ENCODE results near the gene RO60. TPM values are rescaled to one million over a fixed set of nuclear protein-coding genes. Genes with fewer than 3 reads are reported as not detected.

The RO60 gene
- total RNA-seq, 1 experiment from 2014 or later = 86.4 TPM

DNA sequence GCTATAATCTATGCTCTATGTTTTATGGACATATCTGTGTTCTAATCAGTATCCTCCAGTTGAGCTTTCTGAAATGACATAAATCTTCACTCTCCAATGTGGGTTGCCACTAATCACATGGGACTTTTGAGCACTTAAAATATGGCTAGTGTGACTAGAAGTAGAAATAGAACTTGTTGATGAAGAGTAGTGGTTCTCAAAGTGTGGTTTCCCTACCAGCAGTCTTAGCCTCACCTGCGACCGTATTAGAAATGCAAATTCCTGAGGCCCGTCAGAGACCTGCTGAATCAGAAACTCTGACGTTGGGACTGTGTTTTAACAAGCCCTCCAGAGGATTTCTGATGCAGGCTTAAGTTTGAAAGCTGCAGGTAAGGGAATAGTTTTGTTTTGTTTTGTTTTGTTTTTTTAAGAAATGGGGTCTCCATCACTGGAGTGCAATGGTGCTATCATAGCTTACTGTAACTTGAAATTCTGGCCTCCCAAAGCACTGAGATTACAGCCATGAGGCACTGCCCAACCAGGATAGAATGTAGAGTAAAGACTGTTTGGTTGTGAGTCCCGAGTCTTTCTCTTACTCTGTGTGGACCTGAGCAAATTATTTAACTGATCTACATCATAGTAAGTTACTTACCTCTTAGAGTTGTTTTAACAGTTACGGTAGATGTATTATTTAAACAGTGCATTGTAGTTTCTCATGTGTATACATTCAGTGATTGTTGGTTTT, 24.1 kb downstream of the RO60 start:
- Mint-ChIP-seq H3K27me3 (ENCODE audit: low read depth) (no peaks in the 10 kb centered on the region), H3K27ac (peak overlapping the region; percentile 69), H3K4me1 (peaks cover 5% of the 10 kb centered on the region; the same call in 1 of the 2 replicates), H3K4me3 (no peak overlapping the region), H3K36me3 (peaks cover 44% of the 10 kb centered on the region), H3K9me3 (no peaks in the 10 kb centered on the region; the same call in 1 of the 2 replicates)
- ATAC-seq = no peak
- no peak for DNase-seq (ENCODE audit: low spot score)
- ChIA-PET CTCF (no interaction called here), POLR2A (no interaction called here)
- TF ChIP-seq STAT6 (CRISPR knock-in tag; conservative IDR thresholded peaks at IDR 0.05; ENCODE audit: low read depth) (no peak), ZNF416 (CRISPR knock-in tag; IDR thresholded peaks at IDR 0.05) (no peak), FOXP1 (CRISPR knock-in tag; IDR thresholded peaks at IDR 0.05; ENCODE audit: borderline replicate concordance) (no peak), TEAD4 (CRISPR knock-in tag; IDR thresholded peaks at IDR 0.05) (no peak), ATF6 (CRISPR knock-in tag; IDR thresholded peaks at IDR 0.05) (no peak), NR2C2 (CRISPR knock-in tag; IDR thresholded peaks at IDR 0.05) (no peak), E2F5 (CRISPR knock-in tag; IDR thresholded peaks at IDR 0.05) (no peak), ZNF232 (CRISPR knock-in tag; IDR thresholded peaks at IDR 0.05) (no peak), ZNF425 (CRISPR knock-in tag; conservative IDR thresholded peaks at IDR 0.05) (no peak)
- TF ChIP-seq, protein P1, sequence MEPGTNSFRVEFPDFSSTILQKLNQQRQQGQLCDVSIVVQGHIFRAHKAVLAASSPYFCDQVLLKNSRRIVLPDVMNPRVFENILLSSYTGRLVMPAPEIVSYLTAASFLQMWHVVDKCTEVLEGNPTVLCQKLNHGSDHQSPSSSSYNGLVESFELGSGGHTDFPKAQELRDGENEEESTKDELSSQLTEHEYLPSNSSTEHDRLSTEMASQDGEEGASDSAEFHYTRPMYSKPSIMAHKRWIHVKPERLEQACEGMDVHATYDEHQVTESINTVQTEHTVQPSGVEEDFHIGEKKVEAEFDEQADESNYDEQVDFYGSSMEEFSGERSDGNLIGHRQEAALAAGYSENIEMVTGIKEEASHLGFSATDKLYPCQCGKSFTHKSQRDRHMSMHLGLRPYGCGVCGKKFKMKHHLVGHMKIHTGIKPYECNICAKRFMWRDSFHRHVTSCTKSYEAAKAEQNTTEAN (CRISPR knock-in tag; IDR thresholded peaks at IDR 0.05) = no peak
- TF ChIP-seq, protein P2, sequence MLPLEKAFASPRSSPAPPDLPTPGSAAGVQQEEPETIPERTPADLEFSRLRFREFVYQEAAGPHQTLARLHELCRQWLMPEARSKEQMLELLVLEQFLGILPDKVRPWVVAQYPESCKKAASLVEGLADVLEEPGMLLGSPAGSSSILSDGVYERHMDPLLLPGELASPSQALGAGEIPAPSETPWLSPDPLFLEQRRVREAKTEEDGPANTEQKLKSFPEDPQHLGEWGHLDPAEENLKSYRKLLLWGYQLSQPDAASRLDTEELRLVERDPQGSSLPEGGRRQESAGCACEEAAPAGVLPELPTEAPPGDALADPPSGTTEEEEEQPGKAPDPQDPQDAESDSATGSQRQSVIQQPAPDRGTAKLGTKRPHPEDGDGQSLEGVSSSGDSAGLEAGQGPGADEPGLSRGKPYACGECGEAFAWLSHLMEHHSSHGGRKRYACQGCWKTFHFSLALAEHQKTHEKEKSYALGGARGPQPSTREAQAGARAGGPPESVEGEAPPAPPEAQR (CRISPR knock-in tag; IDR thresholded peaks at IDR 0.05) = no peak
- TF ChIP-seq, protein P3, sequence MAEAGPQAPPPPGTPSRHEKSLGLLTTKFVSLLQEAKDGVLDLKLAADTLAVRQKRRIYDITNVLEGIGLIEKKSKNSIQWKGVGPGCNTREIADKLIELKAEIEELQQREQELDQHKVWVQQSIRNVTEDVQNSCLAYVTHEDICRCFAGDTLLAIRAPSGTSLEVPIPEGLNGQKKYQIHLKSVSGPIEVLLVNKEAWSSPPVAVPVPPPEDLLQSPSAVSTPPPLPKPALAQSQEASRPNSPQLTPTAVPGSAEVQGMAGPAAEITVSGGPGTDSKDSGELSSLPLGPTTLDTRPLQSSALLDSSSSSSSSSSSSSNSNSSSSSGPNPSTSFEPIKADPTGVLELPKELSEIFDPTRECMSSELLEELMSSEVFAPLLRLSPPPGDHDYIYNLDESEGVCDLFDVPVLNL (CRISPR knock-in tag; IDR thresholded peaks at IDR 0.05; ENCODE audit: borderline replicate concordance, low read depth) = no peak
- TF ChIP-seq, protein P4, sequence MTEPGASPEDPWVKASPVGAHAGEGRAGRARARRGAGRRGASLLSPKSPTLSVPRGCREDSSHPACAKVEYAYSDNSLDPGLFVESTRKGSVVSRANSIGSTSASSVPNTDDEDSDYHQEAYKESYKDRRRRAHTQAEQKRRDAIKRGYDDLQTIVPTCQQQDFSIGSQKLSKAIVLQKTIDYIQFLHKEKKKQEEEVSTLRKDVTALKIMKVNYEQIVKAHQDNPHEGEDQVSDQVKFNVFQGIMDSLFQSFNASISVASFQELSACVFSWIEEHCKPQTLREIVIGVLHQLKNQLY (CRISPR knock-in tag; IDR thresholded peaks at IDR 0.05) = no peak
